IMR-90 (cell line): Measurements from ENCODE around the gene ZXDA. TPM values are rescaled to one million over a fixed set of nuclear protein-coding genes. Genes with fewer than 3 reads are reported as not detected.

Experiments used
- ATAC-seq: fragments of 200-7000 bp; cut with Tn5 transposase; 2 replicates; pipeline ENCODE4 v1.9.1; 2020; ENCODE audit warnings: low read depth, mild to moderate bottlenecking, moderate library complexity
- BruUV-seq: library from RNA; stranded (reverse); fragments of 400-500 nt; replicated peaks from 2 replicates; lab custom pipeline; 2021; lab: Mats Ljungman, UMichigan
- CTCF ChIA-PET: fragments of 300-600 bp; formaldehyde crosslinking; extraction: SDS; loops from one replicate; lab custom pipeline; 2021; ENCODE audit warnings: antibody characterized with exemption; lab: Yijun Ruan, JAX
- POLR2A ChIA-PET: fragments of 300-600 bp; sonication (Branson Sonifier 250); formaldehyde crosslinking; loops from one replicate; lab custom pipeline; 2022; ENCODE audit warnings: antibody characterized with exemption; ENCODE audit not compliant: unreplicated experiment; lab: Charles Lee
- DNase-seq: peaks from one replicate; pipeline ENCODE4 v3.0.0; 2013
- H2AFZ ChIP-seq: replicated peaks from 2 replicates; pipeline ENCODE3; 2013; ENCODE audit warnings: low read length, mild to moderate bottlenecking; ENCODE audit not compliant: poor library complexity
- H2AK5ac ChIP-seq: 2 replicates; pipeline ENCODE4 v1.6.1; 2013; ENCODE audit warnings: low read depth, low read length, inconsistent platforms
- H2AK9ac ChIP-seq: replicated peaks from 2 replicates; pipeline ENCODE3; 2013; ENCODE audit warnings: mild to moderate bottlenecking, low read depth, low read length, moderate library complexity; ENCODE audit not compliant: poor library complexity
- H2BK120ac ChIP-seq: 2 replicates; pipeline ENCODE4 v1.6.1; 2013; ENCODE audit warnings: low read depth, low read length, inconsistent platforms
- H2BK15ac ChIP-seq: 3 replicates; pipeline ENCODE4 v1.6.1; 2013; ENCODE audit warnings: low read depth, low read length, inconsistent platforms
- H2BK20ac ChIP-seq: 2 replicates; pipeline ENCODE4 v1.6.1; 2013; ENCODE audit warnings: low read depth, mild to moderate bottlenecking, inconsistent platforms, low read length, moderate library complexity
- H2BK5ac ChIP-seq: 2 replicates; pipeline ENCODE4 v1.6.1; 2013; ENCODE audit warnings: mild to moderate bottlenecking, low read depth, low read length, inconsistent platforms; ENCODE audit not compliant: poor library complexity, severe bottlenecking
- H3K14ac ChIP-seq: replicated peaks from 2 replicates; pipeline ENCODE4 v1.6.1; 2013; ENCODE audit warnings: low read depth, low read length, inconsistent platforms
- H3K18ac ChIP-seq: 2 replicates; pipeline ENCODE4 v1.6.1; 2013; ENCODE audit warnings: low read depth, low read length, control low read depth
- H3K23ac ChIP-seq: 2 replicates; pipeline ENCODE4 v1.6.1; 2013; ENCODE audit warnings: low read depth, low read length, inconsistent platforms
- H3K27ac ChIP-seq: 2 replicates; pipeline ENCODE4 v1.5.1; 2013; ENCODE audit warnings: mild to moderate bottlenecking, control low read depth, low read length; ENCODE audit not compliant: insufficient read depth
- H3K27me3 ChIP-seq: 2 replicates; pipeline ENCODE4 v1.6.1; 2013; ENCODE audit warnings: low read length; ENCODE audit not compliant: control insufficient read depth, insufficient read depth
- H3K36me3 ChIP-seq: 2 replicates; pipeline ENCODE4 v1.6.1; 2013; ENCODE audit warnings: low read length, mixed read lengths; ENCODE audit not compliant: control insufficient read depth, insufficient read depth
- H3K4ac ChIP-seq: 2 replicates; pipeline ENCODE4 v1.6.1; 2013; ENCODE audit warnings: low read depth, low read length, inconsistent platforms
- H3K4me1 ChIP-seq: 2 replicates; pipeline ENCODE4 v1.6.1; 2013; ENCODE audit warnings: low read length, mixed read lengths; ENCODE audit not compliant: control insufficient read depth, insufficient read depth
- H3K4me2 ChIP-seq: 2 replicates; pipeline ENCODE4 v1.6.1; 2013; ENCODE audit warnings: low read depth, mild to moderate bottlenecking, control low read depth, low read length, moderate library complexity
- H3K4me3 ChIP-seq: 2 replicates; pipeline ENCODE4 v1.5.1; 2013; ENCODE audit warnings: low read depth, mild to moderate bottlenecking, control low read depth, low read length, moderate library complexity; ENCODE audit not compliant: insufficient read depth
- H3K56ac ChIP-seq: 2 replicates; pipeline ENCODE4 v1.6.1; 2013; ENCODE audit warnings: low read length, inconsistent platforms; ENCODE audit not compliant: insufficient read depth; ENCODE audit errors: extremely low read depth
- H3K79me1 ChIP-seq, 2 experiments: 2 replicates each; pipeline ENCODE4 v1.6.1; 2013; ENCODE audit warnings: low read length in 2 of 2, inconsistent platforms in 1 of 2, low read depth in 1 of 2
- H3K9ac ChIP-seq: 2 replicates; pipeline ENCODE4 v1.6.1; 2013; ENCODE audit warnings: low read depth, low read length, control low read depth
- H3K9me1 ChIP-seq: 2 replicates; pipeline ENCODE4 v1.6.1; 2013; ENCODE audit warnings: low read length, inconsistent platforms; ENCODE audit not compliant: insufficient read depth
- H3K9me3 ChIP-seq: 2 replicates; pipeline ENCODE4 v1.6.1; 2013; ENCODE audit warnings: low read length; ENCODE audit not compliant: control insufficient read depth, insufficient read depth
- H4K20me1 ChIP-seq: 2 replicates; pipeline ENCODE4 v1.6.1; 2013; ENCODE audit warnings: low read length, inconsistent platforms; ENCODE audit not compliant: insufficient read depth
- H4K5ac ChIP-seq: 2 replicates; pipeline ENCODE4 v1.6.1; 2013; ENCODE audit warnings: mild to moderate bottlenecking, low read depth, low read length, control low read depth
- H4K8ac ChIP-seq, 2 experiments: 2 replicates each; pipeline ENCODE4 v1.6.1; 2013; ENCODE audit warnings: low read depth in 2 of 2, low read length in 2 of 2, control low read depth in 1 of 2, inconsistent platforms in 1 of 2
- H4K91ac ChIP-seq: 2 replicates; pipeline ENCODE4 v1.6.1; 2013; ENCODE audit warnings: low read depth, low read length, inconsistent platforms; ENCODE audit not compliant: insufficient read depth
- CEBPB ChIP-seq: IDR thresholded peaks from 2 replicates; pipeline ENCODE4 v1.6.1; 2012; ENCODE audit warnings: low read depth, low read length, improper control_type of control experiment
- WGBS, 2 experiments: methylation state at CpG; one replicate each; pipeline versions ENCODE4 v1.1.5 to v1.1.7; 2013; ENCODE audit warnings: missing lambda C conversion rate in 2 of 2; ENCODE audit not compliant: insufficient read length in 1 of 2; ENCODE audit errors: extremely low coverage in 2 of 2; 5-methylcytosine and 5-hydroxymethylcytosine counted together
- dilution Hi-C: fragments of 300-500 bp; cut with HindIII; formaldehyde crosslinking; loops from one replicate; pipeline ENCODE4 v1.14.3; 2018; ENCODE audit warnings: low sequenced_read_pairs; ENCODE audit not compliant: unreplicated experiment
- in situ Hi-C: fragments of 300-500 bp; cut with MboI; formaldehyde crosslinking; loops from 3 replicates; pipeline ENCODE4 v1.14.3; 2019; ENCODE audit warnings: low sequenced_read_pairs, inconsistent platforms, mixed read lengths
- intact Hi-C: fragments of 100-400 bp; cut with micrococcal nuclease; formaldehyde crosslinking; loops from 2 replicates; pipeline ENCODE4 v1.10.0; 2022
- polyA plus RNA-seq, 3 experiments: library from polyadenylated mRNA; depleted of rRNA; stranded (reverse); fragments of >200 nt; gene quantifications; 2 replicates each; pipeline ENCODE4 v1.2.3, GENCODE V29; 2012; ENCODE audit warnings: low replicate concordance in 1 of 3
- total RNA-seq: library from RNA; depleted of rRNA; stranded (reverse); fragments of >200 nt; gene quantifications from 2 replicates; pipeline ENCODE4 v1.2.3, GENCODE V29; 2012

The ZXDA gene
- total and polyA plus RNA-seq, 2 of the 4 experiments (the other 2 are of a cell fraction): 1.0 to 3.4 TPM

DNA sequence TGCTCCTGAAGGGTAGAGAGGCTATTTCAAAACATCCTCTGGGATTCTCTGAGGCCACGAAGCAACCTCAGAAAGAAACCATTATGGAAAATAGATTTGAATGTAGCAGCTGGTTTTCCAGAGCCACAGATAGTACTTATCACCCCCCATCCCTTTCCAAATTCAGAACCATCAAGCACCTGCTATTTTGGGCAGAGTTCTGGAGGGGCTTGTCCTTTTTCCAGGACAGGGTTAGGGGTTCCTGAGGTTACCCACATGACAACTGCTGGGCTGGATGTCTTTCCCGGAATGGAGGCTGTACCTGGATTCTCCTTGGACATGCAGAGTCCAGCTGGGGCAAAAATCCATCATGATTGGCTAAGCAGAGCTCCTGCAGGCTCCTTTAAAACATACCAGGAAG lies 22.0 kb upstream of the ZXDA start:
- DNase-seq: no peak
- no peak overlapping the region for H3K4ac ChIP-seq
- no peak overlapping the region for H4K91ac ChIP-seq
- H3K14ac ChIP-seq: no peak overlapping the region
- H4K5ac ChIP-seq: no peak overlapping the region
- in situ Hi-C loops: no loop called here
- dilution Hi-C loops: no loop called here
- ChIA-PET CTCF (interaction anchor here (0.8 kb wide), 1 partner anchor 9 kb away, joined by 3 read pairs; no protein-coding TSS in a partner anchor), POLR2A (no interaction called here)
- H2BK15ac ChIP-seq: no peak overlapping the region
- BruUV-seq: no TSS peak
- no peak overlapping the region for H2BK20ac ChIP-seq
- H4K20me1 ChIP-seq: no peaks in the 10 kb centered on the region
- whole genome bisulfite sequencing, 2 experiments: no CpG with 5 or more reads among the region's 2 CpGs
- no peak overlapping the region for H2AK9ac ChIP-seq
- H3K9me1 ChIP-seq: no peaks in the 10 kb centered on the region
- no peak overlapping the region for H3K18ac ChIP-seq
- no peak for TF ChIP-seq CEBPB
- no peak overlapping the region for H3K9ac ChIP-seq
- no peak overlapping the region for H3K56ac ChIP-seq
- no peaks in the 10 kb centered on the region for H3K27me3 ChIP-seq
- H3K36me3 ChIP-seq: no peaks in the 10 kb centered on the region
- H2AK5ac ChIP-seq: no peak overlapping the region
- no peaks in the 10 kb centered on the region for H3K79me1 ChIP-seq
- H3K4me2 ChIP-seq: no peak overlapping the region
- no peaks in the 10 kb centered on the region; the same call in 1 of the 2 replicates for H3K9me3 ChIP-seq
- ATAC-seq: no peak
- no peaks in the 10 kb centered on the region for H3K4me1 ChIP-seq
- H2AFZ ChIP-seq: no peak overlapping the region
- no peak overlapping the region for H2BK5ac ChIP-seq
- no peak overlapping the region for H3K4me3 ChIP-seq
- intact Hi-C loops: no loop called here
- no peak overlapping the region for H3K23ac ChIP-seq
- no peak overlapping the region for H2BK120ac ChIP-seq
- H3K27ac ChIP-seq: no peak overlapping the region
- no peak overlapping the region for H4K8ac ChIP-seq
